Dermis blood vessel endothelial cell (primary cell): ENCODE data around the gene KCTD16. TPM values are rescaled to one million over a fixed set of nuclear protein-coding genes. Genes with fewer than 3 reads are reported as not detected.
A peak's percentile ranks its signal among the peaks of the same experiment; 100 is the strongest.

ENCODE experiments used
- DNase-seq: peaks from one replicate; pipeline ENCODE4 v3.0.0; 2010
- total RNA-seq: library from RNA; depleted of rRNA; stranded (reverse); fragments of >200 nt; gene quantifications from 2 replicates; pipeline ENCODE4 v1.2.3, GENCODE V29; 2014

KCTD16 gene
- total RNA-seq, 1 donor from 2014 or later: under 0.01 TPM

- DNase-seq: no peak
These were observed 294.8 kb downstream of the KCTD16 start for GRCh38 chr5:144465441-144465840.

DNA sequence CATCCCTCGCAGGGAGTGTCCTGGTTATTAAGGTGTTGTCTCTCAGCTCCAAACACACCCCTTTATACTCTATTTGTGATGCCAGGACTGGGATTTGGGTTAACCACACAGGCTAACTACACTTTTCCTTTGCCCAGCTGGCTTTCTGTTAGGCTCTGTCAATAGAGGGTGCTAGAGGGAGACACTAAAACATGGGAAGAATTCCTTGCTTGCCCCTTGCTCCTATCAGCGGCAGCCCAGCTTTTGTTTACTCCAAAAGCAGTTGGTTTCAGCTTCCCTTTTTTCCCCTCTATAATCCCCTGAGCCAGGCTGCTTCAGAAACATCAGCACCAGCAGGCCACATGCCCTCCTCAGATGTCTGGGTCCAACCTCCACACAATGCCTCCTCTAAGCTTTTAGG lies 297.1 kb downstream of the KCTD16 start:
- DNase-seq: peak; percentile 56

DNA sequence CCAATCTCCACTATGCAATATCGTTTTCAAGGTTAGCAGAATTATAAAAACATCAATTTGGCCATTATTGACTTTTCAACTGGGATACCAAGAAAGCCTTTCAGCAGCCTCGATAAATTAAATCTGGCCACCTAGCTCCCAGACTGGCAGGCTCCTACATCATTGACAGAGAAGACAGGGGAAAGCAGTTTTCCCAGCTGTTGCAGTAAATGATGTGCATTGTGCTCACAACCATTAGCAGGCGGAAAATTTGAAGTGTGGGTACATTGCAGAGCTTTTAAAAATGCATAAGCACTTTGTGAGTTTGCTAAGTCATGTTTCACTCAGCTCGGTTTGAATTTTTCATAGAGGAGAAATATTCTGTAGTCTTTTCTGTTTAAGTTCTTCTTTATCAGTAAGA lies 297.9 kb downstream of the KCTD16 start:
- DNase-seq: no peak

GRCh38 chr5:144469106-144469505 lies 298.4 kb downstream of the KCTD16 start:
- DNase-seq: no peak

GRCh38 chr5:144472221-144472620 lies 301.5 kb downstream of the KCTD16 start:
- DNase-seq: no peak

DNA sequence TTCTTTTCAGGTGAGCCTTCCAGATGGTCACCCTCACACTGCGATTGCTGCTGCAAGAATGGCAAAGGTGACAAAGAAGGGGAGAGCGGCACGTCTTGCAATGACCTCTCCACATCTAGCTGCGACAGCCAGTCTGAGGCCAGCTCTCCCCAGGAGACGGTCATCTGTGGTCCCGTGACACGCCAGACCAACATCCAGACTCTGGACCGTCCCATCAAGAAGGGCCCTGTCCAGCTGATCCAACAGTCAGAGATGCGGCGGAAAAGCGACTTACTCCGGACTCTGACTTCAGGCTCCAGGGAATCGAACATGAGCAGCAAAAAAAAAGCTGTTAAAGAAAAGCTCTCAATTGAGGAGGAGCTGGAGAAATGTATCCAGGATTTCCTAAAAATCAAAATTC lies 303.0 kb downstream of the KCTD16 start:
- DNase-seq: no peak

- no peak for DNase-seq
These were observed 307.9 kb downstream of the KCTD16 start for GRCh38 chr5:144478565-144478964.

GRCh38 chr5:144481861-144482260 lies 311.2 kb downstream of the KCTD16 start:
- DNase-seq: no peak

DNA sequence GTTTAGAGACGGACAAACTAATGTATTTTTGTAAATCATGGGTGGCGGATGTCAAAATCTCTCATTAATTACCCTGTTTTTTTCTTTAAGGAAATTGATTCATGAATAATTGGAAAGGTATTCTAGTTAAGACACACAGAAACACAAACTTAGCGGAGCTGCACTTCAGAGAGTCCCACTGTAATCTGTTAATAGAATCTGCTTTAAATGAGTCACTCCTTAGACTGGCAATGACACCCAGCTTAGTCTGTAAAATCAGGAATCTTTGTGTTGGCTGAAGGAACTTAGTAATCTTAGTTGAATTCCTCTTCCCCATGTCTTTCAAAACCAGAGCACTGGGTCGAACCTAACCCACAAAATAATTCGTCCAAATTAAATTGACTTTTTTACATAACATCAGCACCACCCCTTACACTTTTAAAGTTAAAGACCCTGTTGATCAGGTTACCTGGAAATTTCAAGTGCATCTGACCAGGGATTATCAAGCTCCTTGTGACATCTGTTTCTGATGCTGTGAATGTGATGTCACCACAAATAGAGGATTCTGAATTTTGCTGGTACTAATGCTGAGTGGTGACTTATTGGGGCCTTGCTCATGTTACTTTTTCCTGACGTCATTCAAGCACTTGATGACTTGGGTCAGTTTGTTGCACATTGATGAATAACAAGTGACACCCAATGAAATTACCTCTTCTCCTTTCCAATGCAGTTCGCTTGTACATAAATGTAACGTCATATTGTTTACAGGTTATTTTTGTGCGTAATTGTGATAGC lies 313.6 kb downstream of the KCTD16 start:
- peak; percentile 46 for DNase-seq

DNA sequence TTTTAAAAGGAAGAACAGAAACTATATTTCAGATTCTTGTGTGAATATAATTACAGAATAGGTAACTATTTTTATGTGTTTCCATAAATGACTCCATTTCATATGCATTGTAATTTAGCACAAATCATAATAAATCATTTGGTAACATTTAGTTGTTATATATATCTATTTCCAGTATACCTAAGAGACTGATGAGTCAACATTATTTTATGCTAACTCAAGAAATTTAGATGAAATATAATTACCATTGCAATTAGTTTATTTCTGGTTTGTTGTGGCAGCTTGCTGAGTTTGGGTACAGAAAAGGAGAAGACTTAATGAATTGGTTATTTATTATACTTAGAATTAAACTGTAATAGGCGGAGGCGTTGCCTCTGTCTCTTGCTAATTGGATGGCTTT lies 314.9 kb downstream of the KCTD16 start:
- DNase-seq: no peak

- DNase-seq: no peak
These were observed 316.5 kb downstream of the KCTD16 start for GRCh38 chr5:144487207-144487606.

DNA sequence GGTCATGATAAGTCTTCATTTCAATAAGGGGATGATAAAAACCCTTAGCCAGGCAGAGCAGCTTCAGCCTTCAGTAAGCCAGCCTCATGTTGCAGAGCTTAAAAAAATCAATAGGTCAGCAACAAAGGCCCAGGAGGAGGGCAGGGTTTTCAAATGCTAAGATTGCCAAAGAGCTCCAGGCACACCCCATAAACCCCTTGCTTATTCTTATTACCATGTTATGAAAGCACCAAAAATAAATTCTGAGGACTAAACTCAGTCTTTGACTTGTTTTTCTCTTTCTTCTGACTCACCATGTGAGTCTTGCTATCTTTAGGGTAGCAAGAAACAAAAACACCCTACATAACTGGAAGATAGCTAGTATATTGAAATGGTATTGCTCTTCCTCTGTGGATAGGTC lies 317.1 kb downstream of the KCTD16 start:
- no peak for DNase-seq

- DNase-seq: no peak
These were observed 332.4 kb downstream of the KCTD16 start for GRCh38 chr5:144503123-144503522.

DNA sequence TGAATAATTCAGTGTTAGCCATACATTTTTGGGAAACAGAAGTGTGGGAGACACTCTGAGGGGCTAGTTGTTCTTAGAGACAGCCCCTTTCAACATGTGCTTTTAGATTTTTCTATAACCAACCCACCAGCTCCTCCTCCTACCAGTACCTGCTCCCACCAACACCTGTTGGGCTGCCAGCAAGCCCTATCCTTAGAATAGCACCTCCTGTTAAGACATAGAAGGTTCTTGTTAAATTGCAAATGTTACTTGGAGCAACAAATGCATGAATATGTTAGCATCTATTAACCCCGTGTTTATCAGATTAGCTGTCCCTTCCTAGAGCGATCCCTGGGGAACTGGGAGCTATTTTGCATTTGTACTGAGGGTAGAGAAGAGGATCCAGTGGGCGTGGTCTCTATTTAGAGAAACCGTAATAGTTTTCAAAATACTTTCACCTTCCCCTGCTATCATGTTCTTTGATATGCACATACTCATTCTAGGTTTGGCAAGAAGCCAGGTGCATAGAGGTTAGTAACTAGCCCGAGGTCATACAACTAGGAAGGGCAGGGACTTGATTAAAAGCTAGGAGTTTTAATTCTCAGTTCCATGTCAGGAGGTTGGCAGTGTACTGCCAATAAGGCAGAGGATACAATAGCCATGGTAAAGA lies 334.4 kb downstream of the KCTD16 start:
- DNase-seq: peak; percentile 7

DNA sequence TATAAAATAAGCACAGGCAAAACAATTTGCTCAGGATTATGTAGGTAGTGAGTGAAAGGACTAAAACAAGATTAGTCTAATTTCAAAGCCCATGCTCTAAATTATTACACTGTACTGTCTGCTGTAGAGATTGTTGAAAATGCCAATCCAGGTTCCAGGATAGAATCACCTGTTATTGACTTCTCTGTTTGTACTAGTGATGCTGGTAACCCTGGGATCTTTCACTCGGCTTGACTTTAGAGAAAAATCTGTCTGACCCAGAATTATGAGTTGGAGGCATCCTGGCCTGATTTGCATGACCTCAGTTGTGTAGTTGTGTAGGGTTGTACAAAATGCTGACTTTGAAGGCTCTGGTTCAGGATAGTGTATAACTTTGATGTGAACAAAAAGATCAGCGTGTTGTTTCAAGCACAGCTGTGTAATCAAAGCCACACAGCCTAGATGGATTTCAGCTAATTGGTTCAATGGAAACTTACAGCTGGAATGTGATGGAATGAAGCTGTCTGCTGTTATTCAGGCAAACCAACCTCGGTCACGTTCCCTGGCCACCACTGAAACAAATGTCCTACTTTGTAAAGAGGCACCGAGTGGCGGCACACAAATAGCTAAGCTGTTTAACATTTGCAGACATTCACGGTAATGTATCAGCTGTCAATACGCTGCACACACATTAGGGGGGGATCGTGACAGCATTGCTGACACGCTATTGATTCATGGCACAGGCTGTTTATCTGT lies 340.3 kb downstream of the KCTD16 start:
- DNase-seq: no peak

DNA sequence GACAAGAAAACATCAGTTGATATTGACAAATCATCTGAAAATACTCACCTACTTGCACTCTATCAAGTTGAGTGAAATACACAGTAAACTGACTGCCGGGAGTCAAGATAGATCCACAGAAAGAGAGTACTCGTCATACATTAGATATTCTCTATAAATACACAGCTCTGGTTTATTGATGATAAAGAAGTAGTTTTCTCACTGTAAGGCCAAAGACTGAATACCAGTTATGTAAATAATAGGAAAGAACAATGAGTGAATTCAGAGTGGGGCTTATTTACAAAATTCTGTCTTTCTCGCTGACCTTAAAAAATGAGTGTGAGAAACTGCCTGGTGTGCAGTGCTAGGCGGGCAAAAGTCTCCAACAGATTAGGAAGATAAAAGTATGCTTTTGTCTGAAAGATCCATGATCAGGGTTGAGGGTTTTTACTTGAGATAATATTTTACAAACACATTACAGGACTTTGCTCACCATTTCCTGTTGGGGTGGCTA lies 341.0 kb downstream of the KCTD16 start:
- DNase-seq: no peak

GRCh38 chr5:144522698-144523097 lies 352.0 kb downstream of the KCTD16 start:
- no peak for DNase-seq

DNA sequence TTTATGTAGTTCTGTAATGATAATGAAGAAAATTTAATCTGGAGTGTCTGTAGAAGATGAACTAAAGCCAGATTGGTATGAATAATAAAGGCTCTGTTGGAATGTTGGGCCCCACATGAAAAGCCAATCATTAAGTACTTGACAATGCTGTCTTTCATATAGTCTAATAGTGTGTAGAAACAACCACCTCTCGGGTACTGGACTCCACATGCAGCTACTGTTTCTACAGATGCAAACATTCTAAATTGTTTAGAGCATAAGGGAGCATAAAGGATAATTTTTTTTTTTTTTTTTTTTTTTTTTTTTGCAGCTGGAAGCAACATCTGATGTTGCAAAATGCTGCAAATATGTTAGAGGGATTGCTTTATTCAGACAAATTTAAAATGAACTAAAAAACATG lies 354.3 kb downstream of the KCTD16 start:
- no peak for DNase-seq

- DNase-seq: no peak
These were observed 360.5 kb downstream of the KCTD16 start for GRCh38 chr5:144531188-144531587.
